ENCODE results near the gene GNL2. TPM values are rescaled to one million over a fixed set of nuclear protein-coding genes. Genes with fewer than 3 reads are reported as not detected.

Gene GNL2
- total and polyA plus RNA-seq, 10 of the 15 experiments (the other 5 are each of a cell fraction or from before 2014, with no cell fraction given), result 64.2 to 167 (median 88.2) TPM

DNA sequence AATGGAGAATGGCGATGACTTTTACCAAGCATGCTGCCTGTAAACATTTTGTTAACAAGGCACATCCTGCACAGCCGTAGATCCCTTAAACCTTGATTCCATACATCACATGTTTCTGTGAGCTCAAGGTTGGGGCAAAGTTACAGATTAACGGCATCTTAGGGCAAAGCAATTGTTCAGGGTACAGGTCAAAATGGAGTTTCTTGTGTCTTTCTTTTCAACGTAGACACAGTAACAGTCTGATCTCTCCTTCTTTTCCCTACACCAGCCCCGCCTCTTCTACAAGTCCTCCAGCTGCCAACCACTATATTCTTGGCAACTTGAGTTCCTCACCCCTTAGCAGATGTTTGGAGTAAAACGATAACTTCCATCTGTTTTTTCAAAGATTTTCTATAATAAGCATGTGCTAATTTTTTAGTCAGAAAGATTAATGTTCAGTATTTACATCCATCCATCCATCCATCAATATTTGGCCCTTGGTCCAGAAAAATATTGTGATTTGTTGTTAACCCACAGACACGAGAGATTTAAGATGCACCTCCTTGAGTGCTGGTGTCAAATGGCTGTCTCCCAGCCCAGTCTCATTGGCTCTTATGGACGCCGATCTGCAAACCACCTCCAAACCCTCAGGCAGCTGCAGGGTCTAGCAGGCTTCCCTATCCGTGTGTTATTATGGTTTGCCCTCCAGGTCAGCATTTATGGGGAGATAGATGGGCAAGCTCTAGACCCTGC, 35.2 kb downstream of the GNL2 start:
- no peak for ATAC-seq
- in situ Hi-C loops (cut with MboI), result no loop called here
- Histone ChIP-seq H3K9me3 (replicated peaks; ENCODE audit: control insufficient read depth, insufficient read depth, low read length) (no peaks in the 10 kb centered on the region), H3K27me3 (replicated peaks in 1 of 2; ENCODE audit: control insufficient read depth in 2 of 2, insufficient read depth in 2 of 2, low read length in 1 of 2) (no peaks in the 10 kb centered on the region), H3K4me2 (ENCODE audit: control insufficient read depth, insufficient read depth) (no peak overlapping the region), H4K20me1 (ENCODE audit: control insufficient read depth, insufficient read depth) (no peaks in the 10 kb centered on the region), H3K4me1 (ENCODE audit: control insufficient read depth, insufficient read depth, low read length) (0 out of 2 replicates have a peak, but pooled peaks cover 2% of the 10 kb centered on the region), H3K4me3 (no peak overlapping the region), H3K9ac (ENCODE audit: control insufficient read depth, insufficient read depth, low read length) (no peak overlapping the region), H2AFZ (ENCODE audit: control insufficient read depth, low read depth, low read length) (no peak overlapping the region), H3K27ac (ENCODE audit: control insufficient read depth, insufficient read depth) (no peak overlapping the region), H3K79me2 (ENCODE audit: control insufficient read depth, insufficient read depth, low read length) (no peaks in the 10 kb centered on the region), H3K36me3 (ENCODE audit: control insufficient read depth in 2 of 2, insufficient read depth in 2 of 2, low read length in 1 of 2) (peaks cover 2 to 5% of the 10 kb centered on the region in 2 experiments; a peak in 2 of 4 replicates)
- no peak for FAIRE-seq
- WGBS (ENCODE audit: insufficient coverage, insufficient replicate concordance, low lambda C conversion rate, missing lambda C conversion rate), result 77% methylated on average over 10 of the region's 10 CpGs
- no peak for DNase-seq (ENCODE audit: low read depth, low spot score)
- RAD21 ChIA-PET (ENCODE audit: unreplicated experiment), result no interaction called here
- intact Hi-C loops (cut with micrococcal nuclease; ENCODE audit: unreplicated experiment), result loop anchor here (1.0 kb wide), 1 partner anchor 122 kb away; no protein-coding TSS in a partner anchor
- BruUV-seq (replicated peaks), result no TSS peak
- CTCF ChIA-PET, result interaction anchor here (0.6 to 1.6 kb wide), 4 partner anchors 33 to 128 kb away, joined by 3 read pairs; no protein-coding TSS in a partner anchor
- POLR2A ChIA-PET, result no interaction called here
- SMC1A ChIA-PET (ENCODE audit: uncharacterized antibody, unreplicated experiment), result no interaction called here
- TF ChIP-seq ETV6 (conservative IDR thresholded peaks at IDR 0.05 in 1 of 2, IDR thresholded peaks at IDR 0.05 in 1 of 2; ENCODE audit: borderline replicate concordance in 1 of 2, low read depth in 1 of 2), result no peak
- TF ChIP-seq, protein P1, sequence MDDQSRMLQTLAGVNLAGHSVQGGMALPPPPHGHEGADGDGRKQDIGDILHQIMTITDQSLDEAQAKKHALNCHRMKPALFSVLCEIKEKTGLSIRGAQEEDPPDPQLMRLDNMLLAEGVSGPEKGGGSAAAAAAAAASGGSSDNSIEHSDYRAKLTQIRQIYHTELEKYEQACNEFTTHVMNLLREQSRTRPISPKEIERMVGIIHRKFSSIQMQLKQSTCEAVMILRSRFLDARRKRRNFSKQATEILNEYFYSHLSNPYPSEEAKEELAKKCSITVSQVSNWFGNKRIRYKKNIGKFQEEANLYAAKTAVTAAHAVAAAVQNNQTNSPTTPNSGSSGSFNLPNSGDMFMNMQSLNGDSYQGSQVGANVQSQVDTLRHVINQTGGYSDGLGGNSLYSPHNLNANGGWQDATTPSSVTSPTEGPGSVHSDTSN (IDR thresholded peaks at IDR 0.05; ENCODE audit: insufficient replicate concordance, low read depth, low read length), result no peak
- TF ChIP-seq TBL1XR1 (IDR thresholded peaks at IDR 0.05; ENCODE audit: low read depth, low read length), result no peak
- TF ChIP-seq CBX3 (IDR thresholded peaks at IDR 0.05; ENCODE audit: borderline replicate concordance, low read depth), result no peak
- no peak for TF ChIP-seq MYC (IDR thresholded peaks at IDR 0.05; ENCODE audit: insufficient read depth, insufficient read length, insufficient replicate concordance, low read length, severe bottlenecking)
- TF ChIP-seq LARP7 (IDR thresholded peaks at IDR 0.05), result no peak
- no peak for TF ChIP-seq ZNF384 (IDR thresholded peaks at IDR 0.05; ENCODE audit: borderline replicate concordance, low read depth, low read length)
- no peak for TF ChIP-seq MXI1 (IDR thresholded peaks at IDR 0.05; ENCODE audit: low read depth, low read length)
- no peak for TF ChIP-seq NR2C1 (IDR thresholded peaks at IDR 0.05)
- TF ChIP-seq, protein P2, sequence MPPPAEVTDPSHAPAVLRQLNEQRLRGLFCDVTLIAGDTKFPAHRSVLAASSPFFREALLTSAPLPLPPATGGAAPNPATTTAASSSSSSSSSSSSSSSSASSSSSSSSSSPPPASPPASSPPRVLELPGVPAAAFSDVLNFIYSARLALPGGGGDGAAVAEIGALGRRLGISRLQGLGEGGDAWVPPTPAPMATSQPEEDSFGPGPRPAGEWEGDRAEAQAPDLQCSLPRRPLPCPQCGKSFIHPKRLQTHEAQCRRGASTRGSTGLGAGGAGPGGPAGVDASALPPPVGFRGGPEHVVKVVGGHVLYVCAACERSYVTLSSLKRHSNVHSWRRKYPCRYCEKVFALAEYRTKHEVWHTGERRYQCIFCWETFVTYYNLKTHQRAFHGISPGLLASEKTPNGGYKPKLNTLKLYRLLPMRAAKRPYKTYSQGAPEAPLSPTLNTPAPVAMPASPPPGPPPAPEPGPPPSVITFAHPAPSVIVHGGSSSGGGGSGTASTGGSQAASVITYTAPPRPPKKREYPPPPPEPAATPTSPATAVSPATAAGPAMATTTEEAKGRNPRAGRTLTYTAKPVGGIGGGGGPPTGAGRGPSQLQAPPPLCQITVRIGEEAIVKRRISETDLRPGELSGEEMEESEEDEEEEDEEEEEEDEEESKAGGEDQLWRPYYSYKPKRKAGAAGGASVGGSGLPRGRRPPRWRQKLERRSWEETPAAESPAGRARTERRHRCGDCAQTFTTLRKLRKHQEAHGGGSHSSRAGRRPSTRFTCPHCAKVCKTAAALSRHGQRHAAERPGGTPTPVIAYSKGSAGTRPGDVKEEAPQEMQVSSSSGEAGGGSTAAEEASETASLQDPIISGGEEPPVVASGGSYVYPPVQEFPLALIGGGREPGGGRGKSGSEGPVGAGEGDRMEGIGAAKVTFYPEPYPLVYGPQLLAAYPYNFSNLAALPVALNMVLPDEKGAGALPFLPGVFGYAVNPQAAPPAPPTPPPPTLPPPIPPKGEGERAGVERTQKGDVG (CRISPR knock-in tag; IDR thresholded peaks at IDR 0.05), result no peak
- no peak for TF ChIP-seq MAX (IDR thresholded peaks at IDR 0.05; ENCODE audit: low read depth, low read length)
- no peak for TF ChIP-seq HDGF (IDR thresholded peaks at IDR 0.05)
- no peak for TF ChIP-seq MTA3 (IDR thresholded peaks at IDR 0.05; ENCODE audit: borderline replicate concordance, low read length)
- no peak for TF ChIP-seq GATAD2B (conservative IDR thresholded peaks at IDR 0.05; ENCODE audit: low read depth)
- no peak for TF ChIP-seq PRDM15 (CRISPR knock-in tag; IDR thresholded peaks at IDR 0.05)
